Thyroid gland (tissue), 4 donors: ENCODE results near the gene AIF1. TPM values are rescaled to one million over a fixed set of nuclear protein-coding genes. Genes with fewer than 3 reads are reported as not detected.
A peak's percentile ranks its signal among the peaks of the same experiment; 100 is the strongest.

Source experiments
- DNase-seq, 2 donors: peaks; one replicate each; pipeline ENCODE4 v3.0.0-alpha.2; 2019
- H3K27ac ChIP-seq, 3 donors: fragments of 200-600 bp; sonication (generic); 1 replicate in 2 of 3; 2 replicates in 1 of 3; pipeline ENCODE4 v1.5.1; 2016 to 2019; ENCODE audit warnings: mild to moderate bottlenecking in 1 of 3, moderate library complexity in 1 of 3
- H3K27me3 ChIP-seq: fragments of 200-600 bp; sonication (generic); one replicate; pipeline ENCODE4 v1.5.1; 2019
- H3K36me3 ChIP-seq, 2 donors: fragments of 200-600 bp; sonication (generic); one replicate each; pipeline ENCODE4 v1.5.1; 2016 to 2019
- H3K4me1 ChIP-seq, 2 donors: fragments of 200-600 bp; sonication (generic); one replicate each; pipeline ENCODE4 v1.5.1; 2017 to 2019
- H3K4me3 ChIP-seq, 3 donors: fragments of 200-600 bp; sonication (generic); replicated peaks in 1 of 3; 1 replicate in 2 of 3; 2 replicates in 1 of 3; pipeline ENCODE4 v1.5.1; 2016; ENCODE audit warnings: mild to moderate bottlenecking in 1 of 3
- H3K9me3 ChIP-seq: fragments of 200-600 bp; sonication (generic); one replicate; pipeline ENCODE4 v1.5.1; 2017
- CTCF ChIP-seq, 6 experiments: fragments of 200-600 bp in 3 of 6; fragments of 450-650 bp in 3 of 6; sonication (generic) in 3 of 6; IDR thresholded peaks; one replicate each; pipeline ENCODE4 v1.5.1; 2016 to 2019; ENCODE audit warnings: antibody characterized with exemption in 6 of 6, mild to moderate bottlenecking in 2 of 6, inconsistent platforms in 1 of 6, moderate library complexity in 1 of 6
- POLR2A ChIP-seq, 2 donors: fragments of 450-650 bp; IDR thresholded peaks; one replicate each; pipeline ENCODE4 v1.6.1; 2017; ENCODE audit warnings: antibody characterized with exemption in 2 of 2, mild to moderate bottlenecking in 2 of 2, moderate library complexity in 1 of 2
- WGBS, 2 donors: methylation state at CpG; one replicate each; pipeline ENCODE4 v1.1.5; 2017; 5-methylcytosine and 5-hydroxymethylcytosine counted together
- intact Hi-C: fragments of 100-400 bp; cut with DNase I; formaldehyde crosslinking; loops from one replicate; pipeline ENCODE4 v1.15.1; 2023
- total RNA-seq, 4 donors: library from RNA; depleted of rRNA; stranded (reverse); fragments of >200 nt; gene quantifications; one replicate each; pipeline ENCODE4 v1.2.3, GENCODE V29; 2016

The AIF1 gene
- total RNA-seq, 4 donors from 2014 or later = 8.1 to 37.8 (median 17.6) TPM

- Histone ChIP-seq H3K36me3 (no peaks in the 10 kb centered on the region), H3K4me3 (no peak overlapping the region), H3K27ac (no peak overlapping the region), H3K4me1 (no peaks in the 10 kb centered on the region), H3K27me3 (no peaks in the 10 kb centered on the region), H3K9me3 (no peaks in the 10 kb centered on the region)
- intact Hi-C loops = loop anchor here (5.0 kb wide), 1 partner anchor 50 kb away; the partner anchor contains the start of genes ATP6V1G2 and NFKBIL1
- no peak for TF ChIP-seq POLR2A (IDR thresholded peaks at IDR 0.05)
- peak in 2 of 6 experiments; percentile 25 to 26 for TF ChIP-seq CTCF (IDR thresholded peaks at IDR 0.05)
- 42 to 44% methylated on average over 2 of the region's 2 CpGs for WGBS, 2 donors
- DNase-seq = no peak
These were observed 18.0 kb upstream of the AIF1 start for GRCh38 chr6:31597006-31597405.

GRCh38 chr6:31607317-31607716 lies 7.7 kb upstream of the AIF1 start:
- WGBS, 2 donors = 73 to 93% methylated on average over 1 of the region's 1 CpG
- H3K9me3 ChIP-seq = no peaks in the 10 kb centered on the region
- H3K27me3 ChIP-seq = no peaks in the 10 kb centered on the region
- H3K4me1 ChIP-seq = peaks cover 0 to 7% of the 10 kb centered on the region in 2 donors
- H3K36me3 ChIP-seq = no peaks in the 10 kb centered on the region
- no peak for DNase-seq
- no peak overlapping the region for H3K27ac ChIP-seq
- TF ChIP-seq CTCF (IDR thresholded peaks at IDR 0.05) (no peak), POLR2A (IDR thresholded peaks at IDR 0.05) (no peak)
- no peak overlapping the region for H3K4me3 ChIP-seq
- intact Hi-C loops = no loop called here

GRCh38 chr6:31609519-31610406 lies 5.3 kb upstream of the AIF1 start:
- DNase-seq = no peak
- intact Hi-C loops = no loop called here

GRCh38 chr6:31610968-31611367 lies 4.1 kb upstream of the AIF1 start:
- no peak overlapping the region for H3K4me3 ChIP-seq
- intact Hi-C loops = no loop called here
- H3K4me1 ChIP-seq = peaks cover 0 to 7% of the 10 kb centered on the region in 2 donors
- no peak for DNase-seq
- no peak overlapping the region for H3K27ac ChIP-seq
- 88 to 89% methylated on average over 4 of the region's 4 CpGs for WGBS, 2 donors
- no peaks in the 10 kb centered on the region for H3K9me3 ChIP-seq
- TF ChIP-seq CTCF (IDR thresholded peaks at IDR 0.05) (no peak), POLR2A (IDR thresholded peaks at IDR 0.05) (no peak)
- H3K36me3 ChIP-seq = no peaks in the 10 kb centered on the region
- H3K27me3 ChIP-seq = no peaks in the 10 kb centered on the region

More at GRCh38 chr6:31609519-31610406, 5.3 kb upstream of the AIF1 start:
- TF ChIP-seq POLR2A (IDR thresholded peaks at IDR 0.05) (no peak), CTCF (IDR thresholded peaks at IDR 0.05) (no peak)
- WGBS, 2 donors = 63 to 65% methylated on average over 8 of the region's 8 CpGs
- Histone ChIP-seq H3K4me1 (peaks cover 0 to 7% of the 10 kb centered on the region in 2 donors), H3K27me3 (no peaks in the 10 kb centered on the region), H3K36me3 (no peaks in the 10 kb centered on the region), H3K9me3 (no peaks in the 10 kb centered on the region), H3K4me3 (no peak overlapping the region), H3K27ac (no peak overlapping the region)

- no peaks in the 10 kb centered on the region for H3K27me3 ChIP-seq
- DNase-seq = peak; percentile 28 to 33
- H3K36me3 ChIP-seq = no peaks in the 10 kb centered on the region
- no peaks in the 10 kb centered on the region for H3K9me3 ChIP-seq
- H3K27ac ChIP-seq = no peak overlapping the region
- H3K4me1 ChIP-seq = peaks cover 0 to 7% of the 10 kb centered on the region in 2 donors
- intact Hi-C loops = no loop called here
- TF ChIP-seq POLR2A (IDR thresholded peaks at IDR 0.05) = no peak
- TF ChIP-seq CTCF (IDR thresholded peaks at IDR 0.05) = no peak
- H3K4me3 ChIP-seq = no peak overlapping the region
- 50 to 57% methylated on average over 8 of the region's 8 CpGs for WGBS, 2 donors
These were observed 887 bp upstream of the AIF1 start for GRCh38 chr6:31614075-31614619.
